Measurements from ENCODE around the gene CYP26B1. TPM values are rescaled to one million over a fixed set of nuclear protein-coding genes. Genes with fewer than 3 reads are reported as not detected.

CYP26B1 gene
- total and polyA plus RNA-seq, 9 of the 15 experiments (the other 6 are each of a cell fraction or from before 2014, with no cell fraction given): 0.01 to 0.13 (median 0.04) TPM; not detected in 6

DNA sequence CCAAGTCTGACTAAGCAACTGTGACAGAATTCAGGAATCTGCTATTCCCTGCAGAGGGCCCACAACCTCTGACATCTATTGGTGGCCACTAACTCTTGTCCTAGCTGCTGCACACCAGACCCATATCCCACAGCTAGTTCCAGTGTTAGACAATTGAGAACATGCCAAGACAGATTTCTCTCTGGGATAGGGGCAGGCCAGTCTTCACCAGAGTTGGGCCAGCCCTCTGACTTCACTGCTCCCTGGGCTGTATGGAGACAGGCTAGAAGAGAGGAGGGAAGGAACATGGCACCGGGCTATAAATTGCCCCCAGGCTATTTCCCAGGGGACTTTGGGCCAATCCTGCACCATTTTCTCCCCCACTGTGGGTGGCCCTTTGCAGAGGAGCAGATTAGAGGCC lies 32.7 kb upstream of the CYP26B1 start:
- no peak for DNase-seq (ENCODE audit: extremely low read depth in 1 of 4, low spot score in 3 of 4)
- in situ Hi-C loops (cut with MboI) (no loop called here), intact Hi-C loops (cut with micrococcal nuclease) (no loop called here)
- no peak overlapping the region for H3K4me3 ChIP-seq
- H3K4me2 ChIP-seq (ENCODE audit: insufficient read depth, low read length): no peak overlapping the region
- H3K36me3 ChIP-seq (ENCODE audit: control insufficient read depth, insufficient read depth, low read length): no peaks in the 10 kb centered on the region
- ATAC-seq: no peak
- no CpG with 5 or more reads among the region's 1 CpG for WGBS (ENCODE audit: insufficient coverage, low coverage, missing lambda C conversion rate)
- H2AFZ ChIP-seq (ENCODE audit: low read depth, low read length): no peak overlapping the region
- no peaks in the 10 kb centered on the region for H3K79me2 ChIP-seq (ENCODE audit: control insufficient read depth, insufficient read depth, low read length)
- H3K27ac ChIP-seq (ENCODE audit: extremely low read depth, low read depth, low read length): no peak overlapping the region
- no peaks in the 10 kb centered on the region for H3K9me1 ChIP-seq (ENCODE audit: control insufficient read depth, insufficient read depth, low read length)
- ChIA-PET POLR2A (no interaction called here), CTCF (ENCODE audit: low intra/inter-chr PET ratio) (no interaction called here)
- TF ChIP-seq ZKSCAN1 (IDR thresholded peaks at IDR 0.05; ENCODE audit: low read depth, low read length): no peak
- TF ChIP-seq CEBPG (CRISPR knock-in tag; IDR thresholded peaks at IDR 0.05): no peak
- TF ChIP-seq CEBPG (tag; conservative IDR thresholded peaks at IDR 0.05 in 1 of 2, IDR thresholded peaks at IDR 0.05 in 1 of 2): no peak
- no peak for FAIRE-seq
- BruUV-seq (replicated peaks): no TSS peak
- no peaks in the 10 kb centered on the region for H3K4me1 ChIP-seq (replicated peaks in 1 of 2; ENCODE audit: control insufficient read depth in 2 of 2, insufficient read depth in 2 of 2, low read length in 2 of 2)
- no peaks in the 10 kb centered on the region for H3K27me3 ChIP-seq (ENCODE audit: control insufficient read depth in 2 of 2, insufficient read depth in 2 of 2, low read length in 2 of 2)
- H3K9me3 ChIP-seq (replicated peaks; ENCODE audit: control insufficient read depth, insufficient read depth, low read depth, low read length): no peaks in the 10 kb centered on the region
- no peak overlapping the region for H3K9ac ChIP-seq (ENCODE audit: insufficient read depth in 1 of 2, low read depth in 2 of 2, low read length in 2 of 2)
- no peaks in the 10 kb centered on the region; the same call in 1 of the 2 replicates for H4K20me1 ChIP-seq (replicated peaks; ENCODE audit: control insufficient read depth, insufficient read depth, low read length)

DNA sequence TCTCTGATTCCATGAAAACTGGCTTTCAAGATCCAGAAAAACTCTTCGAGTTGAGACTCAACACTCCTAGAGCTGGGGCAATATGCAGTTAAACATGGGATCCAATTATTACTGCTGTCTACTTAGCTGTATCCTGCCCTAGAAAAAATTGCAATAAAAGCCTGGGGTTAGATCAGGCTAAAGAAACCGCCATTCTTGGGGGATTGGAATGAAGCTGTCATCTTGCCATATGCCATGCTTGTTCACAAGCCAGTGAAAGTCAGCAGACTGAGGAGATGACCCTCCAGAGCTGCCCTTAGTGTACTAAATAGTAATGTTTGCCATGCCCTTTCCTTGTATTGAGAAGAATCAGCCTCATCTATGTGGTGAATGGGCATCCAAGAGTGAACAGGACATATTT lies 30.9 kb upstream of the CYP26B1 start:
- Histone ChIP-seq H2AFZ (ENCODE audit: low read depth, low read length) (no peak overlapping the region), H3K36me3 (ENCODE audit: control insufficient read depth, insufficient read depth, low read length) (no peaks in the 10 kb centered on the region), H3K27me3 (ENCODE audit: control insufficient read depth in 2 of 2, insufficient read depth in 2 of 2, low read length in 2 of 2) (peaks cover 0 to 12% of the 10 kb centered on the region in 2 experiments; a peak in 2 of 5 replicates), H3K4me3 (no peak overlapping the region), H3K4me2 (ENCODE audit: insufficient read depth, low read length) (no peak overlapping the region), H4K20me1 (replicated peaks; ENCODE audit: control insufficient read depth, insufficient read depth, low read length) (no peaks in the 10 kb centered on the region; the same call in 1 of the 2 replicates), H3K9ac (ENCODE audit: insufficient read depth in 1 of 2, low read depth in 2 of 2, low read length in 2 of 2) (no peak overlapping the region), H3K27ac (ENCODE audit: extremely low read depth, low read depth, low read length) (no peak overlapping the region), H3K4me1 (replicated peaks in 1 of 2; ENCODE audit: control insufficient read depth in 2 of 2, insufficient read depth in 2 of 2, low read length in 2 of 2) (peaks cover 0 to 5% of the 10 kb centered on the region in 2 experiments; a peak in 1 of 5 replicates), H3K9me3 (replicated peaks; ENCODE audit: control insufficient read depth, insufficient read depth, low read depth, low read length) (no peaks in the 10 kb centered on the region), H3K9me1 (ENCODE audit: control insufficient read depth, insufficient read depth, low read length) (no peaks in the 10 kb centered on the region), H3K79me2 (ENCODE audit: control insufficient read depth, insufficient read depth, low read length) (no peaks in the 10 kb centered on the region)
- intact Hi-C loops (cut with micrococcal nuclease) (no loop called here), in situ Hi-C loops (cut with MboI) (no loop called here)
- FAIRE-seq: no peak
- BruUV-seq (replicated peaks): no TSS peak
- CTCF ChIA-PET (ENCODE audit: low intra/inter-chr PET ratio): no interaction called here
- no peak for DNase-seq (ENCODE audit: extremely low read depth in 1 of 4, low spot score in 3 of 4)
- POLR2A ChIA-PET: no interaction called here
- WGBS (ENCODE audit: insufficient coverage, low coverage, missing lambda C conversion rate): 3% methylated on average over 2 of the region's 2 CpGs
- no peak for ATAC-seq
- TF ChIP-seq MIER1 (IDR thresholded peaks at IDR 0.05; ENCODE audit: low read depth) (no peak), CAMTA2 (CRISPR knock-in tag; conservative IDR thresholded peaks at IDR 0.05) (no peak), ZNF217 (CRISPR knock-in tag; IDR thresholded peaks at IDR 0.05) (no peak), SMARCA5 (IDR thresholded peaks at IDR 0.05) (no peak), RCOR1 (IDR thresholded peaks at IDR 0.05; ENCODE audit: borderline replicate concordance in 1 of 2, low read depth in 2 of 2, low read length in 2 of 2) (no peak), TEAD2 (tag; IDR thresholded peaks at IDR 0.05) (no peak), ZNF436 (CRISPR knock-in tag; IDR thresholded peaks at IDR 0.05) (no peak), NFATC3 (IDR thresholded peaks at IDR 0.05) (no peak), JUN (IDR thresholded peaks at IDR 0.05; ENCODE audit: borderline replicate concordance, low read depth, low read length) (no peak), JUN (CRISPR knock-in tag; IDR thresholded peaks at IDR 0.05; ENCODE audit: borderline replicate concordance) (no peak)
- TF ChIP-seq, protein P1, sequence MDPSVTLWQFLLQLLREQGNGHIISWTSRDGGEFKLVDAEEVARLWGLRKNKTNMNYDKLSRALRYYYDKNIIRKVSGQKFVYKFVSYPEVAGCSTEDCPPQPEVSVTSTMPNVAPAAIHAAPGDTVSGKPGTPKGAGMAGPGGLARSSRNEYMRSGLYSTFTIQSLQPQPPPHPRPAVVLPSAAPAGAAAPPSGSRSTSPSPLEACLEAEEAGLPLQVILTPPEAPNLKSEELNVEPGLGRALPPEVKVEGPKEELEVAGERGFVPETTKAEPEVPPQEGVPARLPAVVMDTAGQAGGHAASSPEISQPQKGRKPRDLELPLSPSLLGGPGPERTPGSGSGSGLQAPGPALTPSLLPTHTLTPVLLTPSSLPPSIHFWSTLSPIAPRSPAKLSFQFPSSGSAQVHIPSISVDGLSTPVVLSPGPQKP (CRISPR knock-in tag; IDR thresholded peaks at IDR 0.05): no peak
- TF ChIP-seq, protein P2, sequence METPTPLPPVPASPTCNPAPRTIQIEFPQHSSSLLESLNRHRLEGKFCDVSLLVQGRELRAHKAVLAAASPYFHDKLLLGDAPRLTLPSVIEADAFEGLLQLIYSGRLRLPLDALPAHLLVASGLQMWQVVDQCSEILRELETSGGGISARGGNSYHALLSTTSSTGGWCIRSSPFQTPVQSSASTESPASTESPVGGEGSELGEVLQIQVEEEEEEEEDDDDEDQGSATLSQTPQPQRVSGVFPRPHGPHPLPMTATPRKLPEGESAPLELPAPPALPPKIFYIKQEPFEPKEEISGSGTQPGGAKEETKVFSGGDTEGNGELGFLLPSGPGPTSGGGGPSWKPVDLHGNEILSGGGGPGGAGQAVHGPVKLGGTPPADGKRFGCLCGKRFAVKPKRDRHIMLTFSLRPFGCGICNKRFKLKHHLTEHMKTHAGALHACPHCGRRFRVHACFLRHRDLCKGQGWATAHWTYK (CRISPR knock-in tag; IDR thresholded peaks at IDR 0.05): no peak
- TF ChIP-seq, protein P3, sequence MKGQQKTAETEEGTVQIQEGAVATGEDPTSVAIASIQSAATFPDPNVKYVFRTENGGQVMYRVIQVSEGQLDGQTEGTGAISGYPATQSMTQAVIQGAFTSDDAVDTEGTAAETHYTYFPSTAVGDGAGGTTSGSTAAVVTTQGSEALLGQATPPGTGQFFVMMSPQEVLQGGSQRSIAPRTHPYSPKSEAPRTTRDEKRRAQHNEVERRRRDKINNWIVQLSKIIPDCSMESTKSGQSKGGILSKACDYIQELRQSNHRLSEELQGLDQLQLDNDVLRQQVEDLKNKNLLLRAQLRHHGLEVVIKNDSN (CRISPR knock-in tag; IDR thresholded peaks at IDR 0.05): no peak
